ENCODE measurements around the gene HSPA4L. TPM values are rescaled to one million over a fixed set of nuclear protein-coding genes. Genes with fewer than 3 reads are reported as not detected.
A peak's percentile ranks its signal among the peaks of the same experiment; 100 is the strongest.

Gene HSPA4L
- total RNA-seq, 1 experiment from 2014 or later: 5.3 TPM

- H3K4me2 ChIP-seq (ENCODE audit: insufficient read depth, insufficient read length, low read length): no peak overlapping the region
- no peak for DNase-seq
Observed at GRCh38 chr4:127809173-127809800, 27.2 kb downstream of the HSPA4L start.

More at GRCh38 chr4:127809173-127809800, 27.2 kb downstream of the HSPA4L start:
- Histone ChIP-seq H4K5ac (ENCODE audit: insufficient read length, low read depth, low read length) (no peak overlapping the region), H3K14ac (ENCODE audit: insufficient read depth, low read length) (no peak overlapping the region), H3K9me3 (ENCODE audit: control insufficient read depth, low read depth, low read length) (no peaks in the 10 kb centered on the region), H3K4ac (ENCODE audit: low read depth, low read length) (no peak overlapping the region), H3K23me2 (ENCODE audit: insufficient read length, low read depth, low read length, poor library complexity, severe bottlenecking) (no peaks in the 10 kb centered on the region), H2BK12ac (ENCODE audit: insufficient read length, low read depth, low read length) (no peak overlapping the region), H4K8ac (replicated peaks; ENCODE audit: insufficient read length, low read depth, low read length) (no peak overlapping the region), H3K27me3 (ENCODE audit: insufficient read depth, low read length) (no peaks in the 10 kb centered on the region), H2AK5ac (ENCODE audit: insufficient read length, low read length) (no peak overlapping the region), H2BK15ac (ENCODE audit: low read depth, low read length) (no peak overlapping the region), H2AFZ (ENCODE audit: low read length) (no peak overlapping the region), H3K56ac (ENCODE audit: insufficient read length, low read depth, low read length) (no peak overlapping the region), H3K79me2 (ENCODE audit: insufficient read depth, low read length) (no peaks in the 10 kb centered on the region), H3K18ac (ENCODE audit: insufficient read length, low read depth, low read length) (no peak overlapping the region), H3K23ac (ENCODE audit: insufficient read length, low read depth, low read length) (no peak overlapping the region), H3K27ac (ENCODE audit: insufficient read length, low read depth, low read length) (no peak overlapping the region), H3K79me1 (ENCODE audit: insufficient read depth, low read depth, low read length, poor library complexity, severe bottlenecking) (no peaks in the 10 kb centered on the region), H2BK5ac (ENCODE audit: insufficient read length, low read length) (no peak overlapping the region), H4K20me1 (ENCODE audit: control insufficient read depth, insufficient read depth, insufficient read length) (no peaks in the 10 kb centered on the region), H3K4me1 (ENCODE audit: insufficient read depth, low read length) (no peaks in the 10 kb centered on the region), H4K91ac (ENCODE audit: insufficient read length, low read depth, low read length) (no peak overlapping the region), H2BK120ac (ENCODE audit: low read depth, low read length, poor library complexity, severe bottlenecking) (no peak overlapping the region), H3T11ph (ENCODE audit: low read length) (no peak overlapping the region), H3K9ac (ENCODE audit: extremely low read depth, insufficient read length, low read length) (no peak overlapping the region), H2BK20ac (ENCODE audit: low read depth, low read length, poor library complexity, severe bottlenecking) (no peak overlapping the region)
- no peaks in the 10 kb centered on the region for H3K4me1 Mint-ChIP-seq
- H3K4me3 Mint-ChIP-seq: no peak overlapping the region
- H3K27ac Mint-ChIP-seq: peak overlapping the region in 1 of 3 experiments; percentile 14; a peak in 1 of 7 replicates
- TF ChIP-seq CTCF (conservative IDR thresholded peaks at IDR 0.05): no peak
- no CpG with 5 or more reads among the region's 6 CpGs for WGBS (ENCODE audit: extremely low coverage, insufficient read length, low lambda C conversion rate)
- H3K27me3 Mint-ChIP-seq (ENCODE audit: low read depth): no peaks in the 10 kb centered on the region
- H3K9me3 Mint-ChIP-seq: no peaks in the 10 kb centered on the region
- no peaks in the 10 kb centered on the region; a peak in 1 of 7 replicates for H3K36me3 Mint-ChIP-seq (ENCODE audit: insufficient read depth in 1 of 3, low read depth in 3 of 3)
